Heart left ventricle (tissue), 16 donors: ENCODE measurements around the gene AMDHD2. TPM values are rescaled to one million over a fixed set of nuclear protein-coding genes. Genes with fewer than 3 reads are reported as not detected.
A peak's percentile ranks its signal among the peaks of the same experiment; 100 is the strongest.

Source experiments
- ATAC-seq, 4 donors: fragments of 200-7000 bp; cut with Tn5 transposase; one replicate each; pipeline ENCODE4 v1.9.1; 2020 to 2022; ENCODE audit warnings: moderate library complexity in 4 of 4, mild to moderate bottlenecking in 3 of 4, moderate number of reproducible peaks in 1 of 4
- DNase-seq, 5 donors: peaks; one replicate each; pipeline ENCODE4 v3.0.0-alpha.2; 2020
- H3K27ac ChIP-seq, 12 donors: fragments of 200-600 bp; sonication (generic) in 4 of 12; one replicate each; pipeline versions ENCODE4 v1.5.0 to v1.8.0; 2016 to 2022; ENCODE audit warnings: mild to moderate bottlenecking in 2 of 12
- H3K27me3 ChIP-seq, 9 donors: fragments of 200-600 bp; sonication (generic) in 2 of 9; one replicate each; pipeline versions ENCODE4 v1.5.1 to v1.8.0; 2016 to 2022; ENCODE audit warnings: mild to moderate bottlenecking in 3 of 9
- H3K36me3 ChIP-seq, 9 donors: fragments of 200-600 bp; sonication (generic) in 2 of 9; one replicate each; pipeline versions ENCODE4 v1.5.0 to v1.8.0; 2018 to 2022; ENCODE audit warnings: mild to moderate bottlenecking in 2 of 9
- H3K4me1 ChIP-seq, 12 donors: fragments of 200-600 bp; sonication (generic) in 4 of 12; one replicate each; pipeline versions ENCODE4 v1.5.0 to v1.8.0; 2016 to 2022; ENCODE audit warnings: mild to moderate bottlenecking in 3 of 12
- H3K4me3 ChIP-seq, 12 donors: fragments of 200-600 bp; sonication (generic) in 4 of 12; one replicate each; pipeline versions ENCODE4 v1.5.0 to v1.8.0; 2017 to 2022; ENCODE audit warnings: mild to moderate bottlenecking in 9 of 12, moderate library complexity in 4 of 12
- H3K9me3 ChIP-seq, 12 donors: fragments of 200-600 bp; sonication (generic) in 4 of 12; one replicate each; pipeline versions ENCODE4 v1.5.0 to v1.8.0; 2016 to 2022; ENCODE audit warnings: mild to moderate bottlenecking in 1 of 12
- POLR2A ChIP-seq, 2 donors: fragments of 450-650 bp; IDR thresholded peaks; one replicate each; pipeline ENCODE4 v1.6.1; 2017; ENCODE audit warnings: antibody characterized with exemption in 2 of 2, mild to moderate bottlenecking in 2 of 2, moderate library complexity in 2 of 2
- WGBS, 4 donors: extraction: QIAGEN DNeasy Blood & Tissue Kit in 2 of 4; methylation state at CpG; one replicate each; pipeline versions ENCODE4 v1.1.5 to v1.1.7; 2013 to 2018; 5-methylcytosine and 5-hydroxymethylcytosine counted together
- intact Hi-C, 10 donors: fragments of 100-400 bp; cut with DNase I; formaldehyde crosslinking; loops; one replicate each; pipeline versions ENCODE4 v1.11.1 to v1.14.2; 2022
- polyA plus RNA-seq, 2 donors: library from polyadenylated mRNA; stranded (reverse); fragments of 200-250 nt; gene quantifications; one replicate each; pipeline ENCODE4 v1.2.3, GENCODE V29; 2013
- total RNA-seq, 9 donors: library from RNA; depleted of rRNA in 2 of 9; stranded (reverse); fragments of >200 nt in 2 of 9; fragmentation: NEBNext Ultra II Directional in 3 of 9; extraction: Animal tissue kit (Norgen Biotek cat#: 25700) in 3 of 9; gene quantifications; one replicate each; pipeline versions ENCODE4 v1.1.0 to v1.2.4, GENCODE V29; 2016 to 2023
- TF ChIP-seq, protein P1 (sequence below), 12 donors: fragments of 200-600 bp; sonication (generic) in 4 of 12; IDR thresholded peaks; one replicate each; pipeline versions ENCODE4 v1.5.0 to v1.8.0; 2018 to 2022; ENCODE audit warnings: antibody characterized with exemption in 12 of 12, mild to moderate bottlenecking in 5 of 12
- donor health status: ischemic (EF 13 %, LVEDD 7.1; RV severe dilation, severe dysfunction).
- donor health status: healthy with polysubstance abuse.
- donor health status: DM: no; HTN: yes; CAD: no.
- donor health status: DM: no; HTN: no; CAD: no.
- donor health status: ischemic (EF 25% LVEDD 6.9; RV normal size, moderate dysfunction).
- donor health status: ischemic (EF 25% LVEDD 5.7; RV mildly dilated, moderate dysfunction).
- donor health status: healthy.
- donor health status: DM: yes; HTN: yes; CAD: no.
- donor health status: ischemic (EF 35%, LVEDD 5.7; RV mildly dilated, moderate dysfunction).
- donor health status: nonischemic (EF 11% LVEDD 7.7; RV severe dilation, severe dysfunction).
- donor health status: DM: yes; HTN: yes; CAD: no.
- donor health status: PGD.
- donor health status: ischemic (EF 29% LVEDD 5.4; RV normal size, mild dysfunction).
- donor health status: nonischemic (EF 23%, LVEDD 6.1; RV moderate dilation, normal function).

AMDHD2 gene
- total and polyA plus RNA-seq, 11 donors, result 8.9 to 34.0 (median 11.8) TPM

- WGBS, 4 donors, result 94 to 96% (median 95%) methylated on average over 6 of the region's 6 CpGs
- H3K27ac ChIP-seq, result no peak overlapping the region
- DNase-seq, result no peak
These were observed 26.6 kb upstream of the AMDHD2 start for GRCh38 chr16:2493605-2494004.

GRCh38 chr16:2494616-2495015 lies 25.6 kb upstream of the AMDHD2 start:
- Histone ChIP-seq H3K4me3 (no peak overlapping the region), H3K27me3 (no peaks in the 10 kb centered on the region), H3K4me1 (peaks cover 0 to 30% (median 27%) of the 10 kb centered on the region in 12 donors), H3K36me3 (peaks cover 0 to 16% (median 3%) of the 10 kb centered on the region in 9 donors), H3K27ac (no peak overlapping the region), H3K9me3 (no peaks in the 10 kb centered on the region)
- intact Hi-C loops, result loop anchor here in 7 of 10 donors (5.0 to 10.0 kb wide), 6 partner anchors 60 to 300 kb away; partner anchors contain the start of genes ABCA3 (in 1 of the 7), CASKIN1 (in 1 of the 7) and CCNF (in 1 of the 7)
- no peak for TF ChIP-seq POLR2A (IDR thresholded peaks at IDR 0.05)
- TF ChIP-seq, protein P1, sequence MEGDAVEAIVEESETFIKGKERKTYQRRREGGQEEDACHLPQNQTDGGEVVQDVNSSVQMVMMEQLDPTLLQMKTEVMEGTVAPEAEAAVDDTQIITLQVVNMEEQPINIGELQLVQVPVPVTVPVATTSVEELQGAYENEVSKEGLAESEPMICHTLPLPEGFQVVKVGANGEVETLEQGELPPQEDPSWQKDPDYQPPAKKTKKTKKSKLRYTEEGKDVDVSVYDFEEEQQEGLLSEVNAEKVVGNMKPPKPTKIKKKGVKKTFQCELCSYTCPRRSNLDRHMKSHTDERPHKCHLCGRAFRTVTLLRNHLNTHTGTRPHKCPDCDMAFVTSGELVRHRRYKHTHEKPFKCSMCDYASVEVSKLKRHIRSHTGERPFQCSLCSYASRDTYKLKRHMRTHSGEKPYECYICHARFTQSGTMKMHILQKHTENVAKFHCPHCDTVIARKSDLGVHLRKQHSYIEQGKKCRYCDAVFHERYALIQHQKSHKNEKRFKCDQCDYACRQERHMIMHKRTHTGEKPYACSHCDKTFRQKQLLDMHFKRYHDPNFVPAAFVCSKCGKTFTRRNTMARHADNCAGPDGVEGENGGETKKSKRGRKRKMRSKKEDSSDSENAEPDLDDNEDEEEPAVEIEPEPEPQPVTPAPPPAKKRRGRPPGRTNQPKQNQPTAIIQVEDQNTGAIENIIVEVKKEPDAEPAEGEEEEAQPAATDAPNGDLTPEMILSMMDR (IDR thresholded peaks at IDR 0.05), result no peak
- ATAC-seq (no peak), DNase-seq (no peak)
- WGBS, 4 donors, result 77 to 83% (median 81%) methylated on average over 5 of the region's 5 CpGs

More at GRCh38 chr16:2493605-2494004, 26.6 kb upstream of the AMDHD2 start:
- no peak overlapping the region for H3K4me3 ChIP-seq
- peaks cover 0 to 21% (median 19%) of the 10 kb centered on the region in 12 donors for H3K4me1 ChIP-seq
- no peaks in the 10 kb centered on the region for H3K27me3 ChIP-seq
- peaks cover 0 to 14% (median 3%) of the 10 kb centered on the region in 9 donors for H3K36me3 ChIP-seq
- intact Hi-C loops, result loop anchor here in 3 of 10 donors (10.0 kb wide), 2 partner anchors 59 to 299 kb away; partner anchors contain the start of gene CASKIN1 (in 1 of the 3)
- no peaks in the 10 kb centered on the region for H3K9me3 ChIP-seq
- no peak for TF ChIP-seq POLR2A (IDR thresholded peaks at IDR 0.05)
- TF ChIP-seq, protein P1 (IDR thresholded peaks at IDR 0.05), result no peak
- no peak for ATAC-seq

- TF ChIP-seq, protein P1 (IDR thresholded peaks at IDR 0.05), result no peak
- TF ChIP-seq POLR2A (IDR thresholded peaks at IDR 0.05), result no peak
- Histone ChIP-seq H3K36me3 (peaks cover 0 to 19% (median 3%) of the 10 kb centered on the region in 9 donors), H3K9me3 (no peaks in the 10 kb centered on the region), H3K27me3 (no peaks in the 10 kb centered on the region), H3K4me1 (peaks cover 0 to 31% (median 27%) of the 10 kb centered on the region in 12 donors), H3K27ac (no peak overlapping the region), H3K4me3 (no peak overlapping the region)
- intact Hi-C loops, result loop anchor here in 7 of 10 donors (5.0 to 10.0 kb wide), 6 partner anchors 60 to 300 kb away; partner anchors contain the start of genes ABCA3 (in 1 of the 7), CASKIN1 (in 1 of the 7) and CCNF (in 1 of the 7)
- ATAC-seq (no peak), DNase-seq (no peak)
- 95 to 99% (median 97%) methylated on average over 5 of the region's 5 CpGs for WGBS, 4 donors
These were observed 25.1 kb upstream of the AMDHD2 start for GRCh38 chr16:2495041-2495440.

- ATAC-seq (no peak), DNase-seq (peak in 3 of 5 donors; percentile 8 to 63 (median 28))
- 89 to 96% (median 92%) methylated on average over 34 to 62 of the region's 62 CpGs for WGBS, 4 donors
- peaks cover 0 to 38% (median 28%) of the 10 kb centered on the region in 12 donors for H3K4me1 ChIP-seq
- no peak overlapping the region for H3K4me3 ChIP-seq
- no peak for TF ChIP-seq POLR2A (IDR thresholded peaks at IDR 0.05)
- TF ChIP-seq, protein P1 (IDR thresholded peaks at IDR 0.05), result no peak
- intact Hi-C loops, result loop anchor here in 8 of 10 donors (2.0 to 10.0 kb wide), 7 partner anchors 22 to 302 kb away; partner anchors contain the start of genes ABCA3 (in 1 of the 8), CASKIN1 (in 1 of the 8), CCNF (in 1 of the 8) and TBC1D24 (in 1 of the 8)
- peak overlapping the region in 10 of 12 donors; percentile 13 to 63 (median 50) for H3K27ac ChIP-seq
- no peaks in the 10 kb centered on the region for H3K27me3 ChIP-seq
- H3K36me3 ChIP-seq, result peaks cover 0 to 19% (median 3%) of the 10 kb centered on the region in 9 donors
- H3K9me3 ChIP-seq, result no peaks in the 10 kb centered on the region
These were observed 23.7 kb upstream of the AMDHD2 start for GRCh38 chr16:2496223-2497115.
